ENCODE measurements around the gene CTR9. TPM values are rescaled to one million over a fixed set of nuclear protein-coding genes. Genes with fewer than 3 reads are reported as not detected.

CTR9 gene
- polyA plus RNA-seq, 1 of the 3 experiments (the other 2 are of a cell fraction): 10.1 TPM

GRCh38 chr11:10828402-10828801 is 77.4 kb downstream of the CTR9 start (continued):
- no peak for TF ChIP-seq ZBTB33 (IDR thresholded peaks at IDR 0.05; ENCODE audit: borderline replicate concordance, low read depth)
- TF ChIP-seq FOSL2 (IDR thresholded peaks at IDR 0.05; ENCODE audit: borderline replicate concordance, low read depth): no peak
- TF ChIP-seq FOXJ3 (CRISPR knock-in tag; IDR thresholded peaks at IDR 0.05): no peak
- TF ChIP-seq RCOR1 (IDR thresholded peaks at IDR 0.05; ENCODE audit: low read length): no peak
- TF ChIP-seq GABPA (IDR thresholded peaks at IDR 0.05; ENCODE audit: low read depth): no peak
- TF ChIP-seq NRF1 (IDR thresholded peaks at IDR 0.05; ENCODE audit: low read depth, low read length): no peak
- no peak for TF ChIP-seq RXRA (IDR thresholded peaks at IDR 0.05; ENCODE audit: borderline replicate concordance, low read depth)

GRCh38 chr11:10829139-10829538 is 78.1 kb downstream of the CTR9 start:
- no peak for TF ChIP-seq SMC3 (IDR thresholded peaks at IDR 0.05; ENCODE audit: low read depth, low read length)
- TF ChIP-seq YY1 (IDR thresholded peaks at IDR 0.05; ENCODE audit: low read depth): no peak
- no peak for TF ChIP-seq RAD21 (IDR thresholded peaks at IDR 0.05; ENCODE audit: low read length)
- TF ChIP-seq GABPA (IDR thresholded peaks at IDR 0.05; ENCODE audit: low read depth): no peak
- no peak for TF ChIP-seq USF1 (IDR thresholded peaks at IDR 0.05; ENCODE audit: borderline replicate concordance, low read depth)
- H2AFZ ChIP-seq (ENCODE audit: low read depth): no peak overlapping the region
- no peaks in the 10 kb centered on the region for H3K9me2 ChIP-seq
- no peaks in the 10 kb centered on the region for H3K27me3 ChIP-seq (ENCODE audit: insufficient read depth)
- ChIA-PET CTCF (interaction anchor here (1.7 kb wide), 1 partner anchor 37 kb away, joined by 4 read pairs; no protein-coding TSS in a partner anchor), POLR2A (interaction anchor here (0.7 kb wide), 1 partner anchor 102 kb away, joined by 3 read pairs; no protein-coding TSS in a partner anchor)
- no peak overlapping the region for H3K4me2 ChIP-seq
- H3K9me3 ChIP-seq: no peaks in the 10 kb centered on the region
- H3K79me2 ChIP-seq (ENCODE audit: insufficient read depth): no peaks in the 10 kb centered on the region
- DNase-seq: no peak
- 53% methylated on average over 4 of the region's 4 CpGs for whole genome bisulfite sequencing (ENCODE audit: low lambda C conversion rate)
- H3K4me1 ChIP-seq (ENCODE audit: control insufficient read depth in 1 of 2, insufficient read depth in 2 of 2, low read depth in 1 of 2, low read length in 1 of 2): no peaks in the 10 kb centered on the region
- H3K4me3 ChIP-seq (ENCODE audit: low read depth in 2 of 2, low read length in 1 of 2): no peak overlapping the region
- no peak overlapping the region for H3K9ac ChIP-seq
- H4K20me1 ChIP-seq (ENCODE audit: insufficient read depth): no peaks in the 10 kb centered on the region
- H3F3A ChIP-seq (replicated peaks; ENCODE audit: insufficient read depth): no peaks in the 10 kb centered on the region
- no peaks in the 10 kb centered on the region for H3K36me3 ChIP-seq (replicated peaks in 1 of 2; ENCODE audit: control insufficient read depth in 1 of 2, insufficient read depth in 2 of 2, low read length in 1 of 2)
- no peak overlapping the region for H3K27ac ChIP-seq (ENCODE audit: low read depth in 2 of 2, low read length in 1 of 2)

Small RNA genes within 50 kb of the gene (small RNA-seq; reads per million reads assigned to genes)
- gene RF00019: 0 reads per million in 7 experiments
- gene SNORD97: 0 reads per million in 7 experiments

Other genes starting within 250 kb of the CTR9 start
- 6.9 and 10.3 TPM in 2 replicates for gene RNF141, start 210.1 kb upstream of the CTR9 start, polyA plus RNA-seq (2012; rRNA removed)
- gene LYVE1, start 182.6 kb upstream of the CTR9 start, polyA plus RNA-seq (2012; rRNA removed): not detected in 2 replicates
- 0.05 and 0.10 TPM in 2 replicates for gene IRAG1, start 57.5 kb upstream of the CTR9 start, polyA plus RNA-seq (2012; rRNA removed)
- 298 and 394 TPM in 2 replicates for gene EIF4G2, start 57.7 kb downstream of the CTR9 start, polyA plus RNA-seq (2012; rRNA removed)
- gene ZBED5, start 106.8 kb downstream of the CTR9 start, polyA plus RNA-seq (2012; rRNA removed): 23.5 and 31.2 TPM in 2 replicates

Measured in SK-N-SH (cell line).